IMR-90 (cell line): ENCODE measurements around the gene MIA2.

Experiments used
- CTCF ChIP-seq: conservative IDR thresholded peaks from 2 replicates; pipeline ENCODE4 v1.5.1; 2012; ENCODE audit warnings: mild to moderate bottlenecking, low read depth, low read length, improper control_type of control experiment
- FOS ChIP-seq: fragments of 150-350 bp; IDR thresholded peaks from 2 replicates; pipeline ENCODE4 v1.6.1; 2016; ENCODE audit warnings: low read depth, low read length
- MAFK ChIP-seq: IDR thresholded peaks from 2 replicates; pipeline ENCODE4 v1.6.1; 2012; ENCODE audit warnings: low read depth, low read length, improper control_type of control experiment
- MAZ ChIP-seq: IDR thresholded peaks from 2 replicates; pipeline ENCODE4 v1.6.1; 2012; ENCODE audit warnings: low read depth, mild to moderate bottlenecking, low read length, improper control_type of control experiment, moderate library complexity, borderline replicate concordance
- POLR2A ChIP-seq: IDR thresholded peaks from 2 replicates; pipeline ENCODE4 v1.6.1; 2012; ENCODE audit warnings: mild to moderate bottlenecking, low read depth, low read length
- RAD21 ChIP-seq: IDR thresholded peaks from 2 replicates; pipeline ENCODE4 v1.6.1; 2012; ENCODE audit warnings: low read length, improper control_type of control experiment
- RCOR1 ChIP-seq: IDR thresholded peaks from 2 replicates; pipeline ENCODE4 v1.6.1; 2012; ENCODE audit warnings: mild to moderate bottlenecking, low read length, improper control_type of control experiment; ENCODE audit not compliant: insufficient replicate concordance
- SMC3 ChIP-seq: fragments of 150-350 bp; IDR thresholded peaks from 2 replicates; pipeline ENCODE4 v1.6.1; 2016; ENCODE audit warnings: low read depth, mild to moderate bottlenecking, antibody characterized with exemption, low read length, moderate library complexity
- USF2 ChIP-seq: fragments of 150-350 bp; IDR thresholded peaks from 2 replicates; pipeline ENCODE4 v1.6.1; 2017; ENCODE audit warnings: mild to moderate bottlenecking, antibody characterized with exemption, low read length, low read depth

- TF ChIP-seq CTCF = no peak
- TF ChIP-seq POLR2A = no peak
- TF ChIP-seq SMC3 = no peak
- no peak for TF ChIP-seq USF2
- TF ChIP-seq MAFK = no peak
- TF ChIP-seq FOS = no peak
- TF ChIP-seq RAD21 = no peak
- no peak for TF ChIP-seq RCOR1
- no peak for TF ChIP-seq MAZ
Measured at GRCh38 chr14:39233680-39234326, at the start of gene MIA2.
